Vagina (tissue), 2 donors: ENCODE measurements around the gene BLTP3A.

Source experiments
- POLR2A ChIP-seq, 2 donors: fragments of 450-650 bp; IDR thresholded peaks; one replicate each; pipeline ENCODE4 v1.6.1; 2017; ENCODE audit warnings: antibody characterized with exemption in 2 of 2, mild to moderate bottlenecking in 2 of 2, moderate library complexity in 2 of 2
- TF ChIP-seq, protein P1 (sequence below), 3 experiments: fragments of 450-650 bp in 2 of 3; fragments of 200-600 bp in 1 of 3; sonication (generic) in 1 of 3; IDR thresholded peaks; one replicate each; pipeline ENCODE4 v1.5.1; 2017 to 2019; ENCODE audit warnings: antibody characterized with exemption in 3 of 3, mild to moderate bottlenecking in 2 of 3, moderate library complexity in 2 of 3

DNA sequence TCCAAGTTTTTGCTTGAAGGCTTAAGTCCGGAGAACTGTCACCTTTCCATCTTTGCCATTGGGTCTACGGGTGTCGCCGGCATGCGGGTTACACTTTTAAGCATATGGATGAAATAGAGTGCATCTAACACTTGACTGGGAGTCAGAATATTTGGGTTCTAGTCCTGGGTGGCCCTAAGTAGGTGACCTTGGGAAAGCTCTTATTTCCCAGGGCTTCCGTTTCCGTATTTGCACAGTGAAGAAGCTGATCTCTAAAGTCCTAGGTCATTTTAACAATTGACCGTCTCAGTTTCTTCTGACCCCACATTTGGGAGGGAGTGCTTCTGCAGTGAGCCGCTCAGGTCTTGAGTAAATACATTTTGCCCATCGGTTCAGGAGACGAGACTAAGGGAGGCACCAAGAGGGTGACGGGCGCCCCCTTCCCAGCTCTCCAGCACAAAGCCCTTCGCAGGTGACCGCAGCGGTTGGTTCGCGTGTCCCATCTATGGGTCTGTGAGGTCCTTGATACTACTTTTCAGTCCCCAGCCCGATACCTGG, 651 bp upstream of the BLTP3A start:
- TF ChIP-seq, protein P1, sequence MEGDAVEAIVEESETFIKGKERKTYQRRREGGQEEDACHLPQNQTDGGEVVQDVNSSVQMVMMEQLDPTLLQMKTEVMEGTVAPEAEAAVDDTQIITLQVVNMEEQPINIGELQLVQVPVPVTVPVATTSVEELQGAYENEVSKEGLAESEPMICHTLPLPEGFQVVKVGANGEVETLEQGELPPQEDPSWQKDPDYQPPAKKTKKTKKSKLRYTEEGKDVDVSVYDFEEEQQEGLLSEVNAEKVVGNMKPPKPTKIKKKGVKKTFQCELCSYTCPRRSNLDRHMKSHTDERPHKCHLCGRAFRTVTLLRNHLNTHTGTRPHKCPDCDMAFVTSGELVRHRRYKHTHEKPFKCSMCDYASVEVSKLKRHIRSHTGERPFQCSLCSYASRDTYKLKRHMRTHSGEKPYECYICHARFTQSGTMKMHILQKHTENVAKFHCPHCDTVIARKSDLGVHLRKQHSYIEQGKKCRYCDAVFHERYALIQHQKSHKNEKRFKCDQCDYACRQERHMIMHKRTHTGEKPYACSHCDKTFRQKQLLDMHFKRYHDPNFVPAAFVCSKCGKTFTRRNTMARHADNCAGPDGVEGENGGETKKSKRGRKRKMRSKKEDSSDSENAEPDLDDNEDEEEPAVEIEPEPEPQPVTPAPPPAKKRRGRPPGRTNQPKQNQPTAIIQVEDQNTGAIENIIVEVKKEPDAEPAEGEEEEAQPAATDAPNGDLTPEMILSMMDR (IDR thresholded peaks at IDR 0.05), result no peak
- no peak for TF ChIP-seq POLR2A (IDR thresholded peaks at IDR 0.05)
